HepG2 (cell line): ENCODE results near the gene SEPTIN12. TPM values are rescaled to one million over a fixed set of nuclear protein-coding genes. Genes with fewer than 3 reads are reported as not detected.
A peak's percentile ranks its signal among the peaks of the same experiment; 100 is the strongest.

Source experiments
- ATAD3A ChIP-seq: sonication (generic); formaldehyde crosslinking; IDR thresholded peaks from 2 replicates; pipeline ENCODE4 v1.4.0; 2020; ENCODE audit warnings: missing genetic modification reagents
- E2F1 ChIP-seq: sonication (generic); formaldehyde crosslinking; IDR thresholded peaks from 2 replicates; pipeline ENCODE4 v1.5.0; 2020; ENCODE audit warnings: missing genetic modification reagents
- GMEB2 ChIP-seq: IDR thresholded peaks from 2 replicates; pipeline ENCODE4 v1.6.1; 2016; ENCODE audit warnings: missing biosample characterization, missing genetic modification reagents, low read depth
- HIC2 ChIP-seq: sonication (generic); formaldehyde crosslinking; IDR thresholded peaks from 2 replicates; pipeline ENCODE4 v1.9.0; 2022; ENCODE audit warnings: low read depth, missing genetic modification reagents
- IKZF4 ChIP-seq: sonication (generic); formaldehyde crosslinking; IDR thresholded peaks from 2 replicates; pipeline ENCODE4 v1.5.1; 2020; ENCODE audit warnings: borderline replicate concordance, mild to moderate bottlenecking, low read depth, missing genetic modification reagents; ENCODE audit errors: not compliant biosample characterization
- IRF9 ChIP-seq: sonication (generic); formaldehyde crosslinking; IDR thresholded peaks from 2 replicates; pipeline ENCODE4 v1.8.0; 2022; ENCODE audit warnings: missing genetic modification reagents, mild to moderate bottlenecking, borderline replicate concordance
- LCORL ChIP-seq, 2 experiments: fragments of 450-650 bp in 1 of 2; sonication (generic) in 1 of 2; formaldehyde crosslinking in 1 of 2; IDR thresholded peaks; 2 replicates each; pipeline versions ENCODE4 v1.5.0 to v1.6.1; 2017 to 2020; ENCODE audit warnings: antibody characterized with exemption in 1 of 2, missing genetic modification reagents in 1 of 2
- MED13 ChIP-seq: sonication (generic); formaldehyde crosslinking; IDR thresholded peaks from 2 replicates; pipeline ENCODE4 v1.5.0; 2020; ENCODE audit warnings: missing genetic modification reagents
- POGK ChIP-seq: sonication (generic); formaldehyde crosslinking; conservative IDR thresholded peaks from 2 replicates; pipeline ENCODE4 v1.8.0; 2022; ENCODE audit warnings: mild to moderate bottlenecking, moderate library complexity, missing genetic modification reagents
- RFX3 ChIP-seq: IDR thresholded peaks from 2 replicates; pipeline ENCODE4 v1.6.1; 2016; ENCODE audit warnings: missing biosample characterization, missing genetic modification reagents
- ZBTB7B ChIP-seq: sonication (generic); formaldehyde crosslinking; IDR thresholded peaks from 2 replicates; pipeline ENCODE4 v1.4.0; 2020; ENCODE audit warnings: missing genetic modification reagents
- ZNF225 ChIP-seq: sonication (generic); formaldehyde crosslinking; IDR thresholded peaks from 2 replicates; pipeline ENCODE4 v1.4.0; 2020; ENCODE audit warnings: mild to moderate bottlenecking, missing genetic modification reagents
- polyA plus RNA-seq, 8 experiments: library from polyadenylated mRNA; depleted of rRNA in 3 of 8; stranded (reverse) in 7 of 8; unstranded in 1 of 8; fragments of >200 nt; fragmentation: Illumina TruSeq in 4 of 8; extraction: Trizol in 4 of 8; gene quantifications; 2 replicates each; pipeline versions ENCODE4 v1.2.1 to v1.2.3, GENCODE V29; 2011 to 2016; ENCODE audit warnings: low read depth in 4 of 8, missing spikeins in 1 of 8, mixed read lengths in 1 of 8; ENCODE audit not compliant: insufficient read depth in 1 of 8
- total RNA-seq, 5 experiments: library from RNA; depleted of rRNA; stranded (reverse); fragments of >200 nt; fragmentation: Illumina TruSeq; extraction: Trizol; gene quantifications; 2 replicates each; pipeline ENCODE4 v1.2.3, GENCODE V29; 2016; ENCODE audit warnings: low read depth in 1 of 5
- TF ChIP-seq, protein P1 (sequence below): sonication (generic); formaldehyde crosslinking; IDR thresholded peaks from 2 replicates; pipeline ENCODE4 v1.5.0; 2020; ENCODE audit warnings: missing genetic modification reagents, mild to moderate bottlenecking, borderline replicate concordance
- TF ChIP-seq, protein P2 (sequence below): sonication (generic); formaldehyde crosslinking; IDR thresholded peaks from 2 replicates; pipeline ENCODE4 v1.4.0; 2020; ENCODE audit warnings: missing genetic modification reagents

Gene SEPTIN12
- total and polyA plus RNA-seq, 2 of the 13 experiments (the other 11 are each of a cell fraction or from before 2014, with no cell fraction given), result 0.22 TPM; not detected in 1

GRCh38 chr16:4768549-4769305 lies 19.4 kb downstream of the SEPTIN12 start (continued):
- TF ChIP-seq, protein P1, sequence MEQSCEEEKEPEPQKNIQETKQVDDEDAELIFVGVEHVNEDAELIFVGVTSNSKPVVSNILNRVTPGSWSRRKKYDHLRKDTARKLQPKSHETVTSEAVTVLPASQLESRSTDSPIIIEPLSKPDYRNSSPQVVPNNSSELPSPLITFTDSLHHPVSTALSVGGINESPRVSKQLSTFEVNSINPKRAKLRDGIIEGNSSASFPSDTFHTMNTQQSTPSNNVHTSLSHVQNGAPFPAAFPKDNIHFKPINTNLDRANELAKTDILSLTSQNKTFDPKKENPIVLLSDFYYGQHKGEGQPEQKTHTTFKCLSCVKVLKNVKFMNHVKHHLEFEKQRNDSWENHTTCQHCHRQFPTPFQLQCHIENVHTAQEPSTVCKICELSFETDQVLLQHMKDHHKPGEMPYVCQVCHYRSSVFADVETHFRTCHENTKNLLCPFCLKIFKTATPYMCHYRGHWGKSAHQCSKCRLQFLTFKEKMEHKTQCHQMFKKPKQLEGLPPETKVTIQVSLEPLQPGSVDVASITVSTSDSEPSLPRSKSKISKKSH (CRISPR knock-in tag), result peak; percentile 34; the same call in 1 of the 2 replicates
- TF ChIP-seq IKZF4 (CRISPR knock-in tag), result no peak
- TF ChIP-seq GMEB2, result peak; percentile 58; the same call in 1 of the 2 replicates
- no peak for TF ChIP-seq RFX3 (CRISPR knock-in tag)
- TF ChIP-seq ATAD3A (CRISPR knock-in tag), result no peak
- peak; percentile 62; the same call in 1 of the 2 replicates for TF ChIP-seq MED13 (CRISPR knock-in tag)
- 0 out of 2 replicates have a peak, but pooled peaks have one; percentile 40 for TF ChIP-seq POGK (CRISPR knock-in tag)
- peak; percentile 83; the same call in 1 of the 2 replicates for TF ChIP-seq IRF9 (CRISPR knock-in tag)
- no peak for TF ChIP-seq HIC2
- TF ChIP-seq, protein P2, sequence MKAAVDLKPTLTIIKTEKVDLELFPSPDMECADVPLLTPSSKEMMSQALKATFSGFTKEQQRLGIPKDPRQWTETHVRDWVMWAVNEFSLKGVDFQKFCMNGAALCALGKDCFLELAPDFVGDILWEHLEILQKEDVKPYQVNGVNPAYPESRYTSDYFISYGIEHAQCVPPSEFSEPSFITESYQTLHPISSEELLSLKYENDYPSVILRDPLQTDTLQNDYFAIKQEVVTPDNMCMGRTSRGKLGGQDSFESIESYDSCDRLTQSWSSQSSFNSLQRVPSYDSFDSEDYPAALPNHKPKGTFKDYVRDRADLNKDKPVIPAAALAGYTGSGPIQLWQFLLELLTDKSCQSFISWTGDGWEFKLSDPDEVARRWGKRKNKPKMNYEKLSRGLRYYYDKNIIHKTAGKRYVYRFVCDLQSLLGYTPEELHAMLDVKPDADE (CRISPR knock-in tag), result no peak
- TF ChIP-seq ZBTB7B (CRISPR knock-in tag), result no peak; the same call in 1 of the 2 replicates
- no peak for TF ChIP-seq ZNF225 (CRISPR knock-in tag)
- peak; percentile 85; the same call in 1 of the 2 replicates for TF ChIP-seq E2F1 (CRISPR knock-in tag)
- TF ChIP-seq LCORL (IDR thresholded peaks at IDR 0.05), result peak; percentile 64; the same call in 1 of the 2 replicates
- TF ChIP-seq LCORL (CRISPR knock-in tag; IDR thresholded peaks at IDR 0.05), result peak; percentile 91
